Measurements from ENCODE around the gene MRGPRF.

The MRGPRF gene

DNA sequence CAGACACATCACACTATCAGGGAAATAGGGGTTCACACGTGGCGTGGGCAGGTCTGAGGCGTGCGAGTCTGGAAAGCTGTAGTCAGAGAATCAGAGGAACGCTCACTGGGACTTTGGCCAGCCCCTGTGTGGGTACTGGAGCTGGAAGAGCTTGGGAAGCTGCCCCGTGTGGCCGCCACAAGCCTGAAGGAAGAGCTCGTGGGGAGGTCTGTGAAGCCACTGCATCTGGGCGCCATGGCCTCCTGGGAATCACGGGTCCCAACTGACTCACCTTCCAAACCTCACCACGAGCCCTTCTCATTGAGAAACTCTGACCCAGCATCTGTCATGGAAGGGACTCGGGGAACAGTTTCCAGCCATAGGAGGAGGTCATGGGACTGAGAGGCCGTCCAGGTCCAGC, 5.9 kb upstream of the MRGPRF start:
- DNase-seq, result no peak

- no peak for DNase-seq
Observed at GRCh38 chr11:69017951-69018350, 4.9 kb upstream of the MRGPRF start.

GRCh38 chr11:69014898-69015549, 2.0 kb upstream of the MRGPRF start:
- DNase-seq, result no peak

DNA sequence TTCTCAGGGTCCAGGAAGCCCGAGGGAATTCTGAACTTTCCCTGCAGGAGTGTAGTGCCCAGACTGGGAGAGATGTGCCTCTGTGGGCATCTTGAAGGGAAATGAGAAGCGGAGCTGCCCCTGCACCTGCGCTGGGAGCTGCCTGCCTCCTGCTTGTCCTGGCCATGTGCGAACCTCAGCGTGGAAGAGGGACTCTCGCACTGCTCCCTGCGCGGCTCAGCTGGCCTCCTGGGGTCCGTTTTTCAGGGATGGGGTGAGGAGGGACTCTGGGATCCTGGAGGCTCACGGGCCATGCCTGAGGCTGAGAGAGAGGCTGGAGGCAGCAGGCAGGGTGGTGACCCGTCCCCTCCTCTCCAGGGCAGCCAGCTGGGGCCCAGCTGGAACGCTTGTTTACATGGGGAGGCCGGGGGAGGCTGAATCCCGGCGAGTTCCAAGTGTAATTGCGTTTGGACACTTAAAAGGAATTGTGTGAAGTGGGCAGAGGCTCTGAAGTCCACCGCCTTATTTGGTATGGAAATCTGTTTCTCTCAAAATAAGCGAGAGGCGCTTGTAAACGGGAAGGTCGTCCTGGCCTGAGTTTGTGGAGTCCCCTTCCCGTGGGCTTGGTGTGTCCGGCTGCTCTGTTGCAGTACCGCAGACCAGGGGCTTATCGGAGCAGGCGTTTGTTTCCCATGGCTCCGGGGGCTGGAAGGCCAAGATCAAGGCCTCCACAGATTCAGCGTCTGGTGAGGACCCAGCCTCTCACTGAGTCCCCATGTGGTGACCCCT, 1.2 kb upstream of the MRGPRF start:
- no peak for DNase-seq

- DNase-seq, result no peak
Observed at GRCh38 chr11:69012092-69013008, 696 bp downstream of the MRGPRF start.

DNA sequence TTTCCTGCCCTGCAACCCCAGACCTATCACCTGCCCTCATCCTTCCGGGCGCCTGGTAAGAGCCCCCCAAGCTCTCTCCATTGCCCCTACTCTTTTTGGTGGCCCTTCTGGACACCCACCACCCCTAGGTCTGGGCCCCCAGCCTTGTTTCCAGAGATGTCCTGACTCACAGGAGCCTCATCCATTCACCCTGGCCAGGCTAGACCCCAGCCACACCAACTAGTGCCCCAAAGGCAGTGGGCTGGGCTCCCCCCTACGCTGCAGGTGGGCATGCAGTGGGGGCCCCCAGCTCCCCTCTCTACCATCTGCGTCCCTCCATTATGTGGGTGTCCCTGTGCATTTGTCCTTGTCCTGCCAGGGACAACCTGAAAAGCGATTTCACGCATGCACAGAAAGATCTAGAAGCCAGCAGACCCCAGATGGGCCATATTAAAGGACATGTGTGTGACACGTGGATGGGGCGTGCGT, 1.4 kb downstream of the MRGPRF start:
- DNase-seq, result no peak

GRCh38 chr11:69010964-69011623, 2.0 kb downstream of the MRGPRF start:
- DNase-seq, result no peak

- DNase-seq, result no peak
Observed at GRCh38 chr11:69010361-69010891, 2.6 kb downstream of the MRGPRF start.

DNA sequence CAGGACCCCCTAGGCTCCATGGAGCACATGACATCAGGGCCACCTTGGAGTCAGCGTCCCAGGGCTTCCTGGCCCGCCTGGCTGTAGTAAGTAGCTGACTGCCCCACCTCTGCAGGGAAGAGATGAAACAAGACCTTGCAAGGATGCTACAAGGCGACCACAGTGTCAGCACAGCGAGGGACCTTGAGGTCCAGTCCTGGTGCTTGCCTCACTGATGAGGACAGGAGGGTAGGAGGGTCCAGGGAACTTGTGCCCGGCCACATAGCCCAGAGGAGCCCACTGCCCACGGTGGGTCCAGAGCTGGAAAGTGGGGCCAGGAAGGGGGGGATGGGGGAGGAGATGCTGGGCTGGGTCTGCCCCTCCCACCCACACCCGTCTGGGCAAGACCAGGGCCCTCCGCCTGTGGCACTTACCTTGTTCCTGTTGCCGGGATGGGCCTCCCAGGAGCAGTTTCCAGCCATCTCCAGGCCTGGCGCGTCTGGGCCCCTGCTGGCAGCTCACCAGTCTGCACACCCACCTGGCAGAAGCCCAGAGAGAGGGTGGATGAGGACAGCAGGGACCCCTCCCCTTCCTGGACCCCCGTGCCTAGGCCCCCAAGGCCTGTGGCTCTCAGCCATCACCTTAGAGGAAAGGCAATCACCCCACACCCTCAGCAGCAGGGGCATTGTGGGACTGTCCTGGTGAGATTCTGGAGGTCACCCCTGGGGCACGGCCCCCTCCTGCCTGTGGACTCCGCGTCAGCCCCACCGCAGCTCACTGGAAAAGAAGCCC, 3.4 kb downstream of the MRGPRF start:
- no peak for DNase-seq

GRCh38 chr11:69008737-69009440, 4.2 kb downstream of the MRGPRF start:
- DNase-seq, result no peak

DNA sequence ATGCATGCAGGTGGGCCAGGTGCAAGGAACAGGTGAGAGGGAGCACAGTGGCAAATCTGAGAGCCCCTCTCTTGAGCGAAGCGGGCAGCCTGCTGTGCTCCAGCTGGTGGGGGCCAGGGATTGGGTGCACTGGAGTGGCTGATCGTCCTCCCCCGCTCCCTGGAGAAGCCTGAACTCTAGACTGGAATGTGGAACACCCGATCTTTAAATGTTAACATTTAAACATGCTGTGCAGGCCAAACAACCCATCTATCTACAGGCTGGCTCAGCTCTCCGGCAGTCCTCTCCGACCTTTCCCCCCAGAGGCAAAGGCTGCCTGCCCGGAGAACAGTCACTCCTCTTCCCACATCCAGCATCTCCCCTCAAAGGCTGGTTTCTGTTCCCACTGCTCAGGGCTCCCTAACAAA, 5.1 kb downstream of the MRGPRF start:
- no peak for DNase-seq

GRCh38 chr11:69006816-69007215, 6.2 kb downstream of the MRGPRF start:
- no peak for DNase-seq

DNA sequence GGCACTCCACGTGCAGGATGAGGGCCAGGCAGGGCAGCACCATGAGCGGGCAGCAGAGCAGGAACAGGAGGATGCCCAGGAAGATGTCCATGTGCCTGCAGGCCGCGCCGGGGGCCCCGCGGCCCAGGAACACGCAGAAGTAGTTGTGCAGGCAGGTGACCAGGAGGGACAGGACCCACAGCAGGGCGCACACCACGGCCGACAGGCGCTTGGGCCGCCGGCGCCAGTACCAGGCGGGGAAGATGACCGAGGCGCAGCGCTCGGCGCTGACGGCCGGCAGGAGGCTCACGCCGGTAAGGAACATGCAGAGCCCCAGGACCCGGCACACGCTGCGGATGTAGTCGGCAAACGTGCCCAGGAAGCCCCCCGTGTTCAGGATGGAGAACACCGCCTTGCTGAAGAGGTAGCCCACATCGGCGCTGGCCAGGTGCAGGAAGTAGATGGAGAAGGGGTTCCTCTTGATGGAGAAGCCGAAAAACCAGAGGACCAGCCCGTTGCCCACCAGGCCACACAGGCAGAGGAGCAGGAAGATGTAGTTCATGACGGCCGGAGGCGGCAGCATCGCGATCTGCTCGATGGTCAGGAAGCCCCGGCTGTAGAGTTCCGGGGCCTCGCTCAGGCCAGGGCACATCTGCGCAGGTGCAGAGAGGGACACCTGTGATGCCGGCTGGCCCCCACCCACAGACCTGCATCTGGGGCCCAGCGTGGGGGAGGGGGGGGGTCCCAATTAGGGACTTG, 7.2 kb downstream of the MRGPRF start:
- DNase-seq, result no peak

GRCh38 chr11:69005183-69005630, 7.8 kb downstream of the MRGPRF start:
- DNase-seq, result no peak

- DNase-seq, result no peak
Observed at GRCh38 chr11:69004411-69005182, 8.4 kb downstream of the MRGPRF start.

DNA sequence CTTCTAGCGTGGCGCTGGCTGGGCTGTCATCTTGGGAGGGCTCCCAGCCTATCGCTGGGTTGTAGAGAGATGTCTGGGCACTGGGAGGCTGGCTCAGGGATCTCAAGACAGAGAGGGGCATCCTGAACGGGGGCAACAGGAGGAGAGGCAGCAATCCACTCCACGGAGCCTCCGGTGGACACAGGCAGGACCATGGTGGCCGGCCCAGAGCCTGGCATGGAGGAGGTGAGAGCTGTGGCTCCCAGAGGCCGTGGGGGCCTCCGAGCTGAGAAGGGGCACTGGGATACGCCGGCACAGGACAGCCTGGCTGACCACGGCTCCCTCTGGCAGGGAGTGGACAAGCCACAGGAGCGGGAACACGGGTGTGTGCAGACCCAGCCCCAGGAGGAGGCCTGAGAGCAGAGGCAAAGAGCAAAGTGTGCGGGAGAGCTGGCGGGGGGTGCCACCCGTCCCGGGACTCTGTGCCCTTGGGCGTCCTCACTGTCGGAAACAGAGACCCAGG, 9.1 kb downstream of the MRGPRF start:
- no peak for DNase-seq

- DNase-seq, result no peak
Observed at GRCh38 chr11:69003301-69003865, 9.7 kb downstream of the MRGPRF start.

- no peak for DNase-seq
Observed at GRCh38 chr11:69002570-69003231, 10.3 kb downstream of the MRGPRF start.
